HUDEP-2 (cell line): ENCODE results near the gene COA8.
"Not testable (repeated sequence)": the region's sequence is repeated elsewhere in the genome, so short reads cannot be mapped to it uniquely, and the experiment has no call there.

Experiments
- DNase-seq, 76 experiments: peaks; one replicate each; lab custom pipeline; 2025; ENCODE audit not compliant: unreplicated experiment in 76 of 76; lab: John Stamatoyannopoulos, UW

COA8 gene

DNA sequence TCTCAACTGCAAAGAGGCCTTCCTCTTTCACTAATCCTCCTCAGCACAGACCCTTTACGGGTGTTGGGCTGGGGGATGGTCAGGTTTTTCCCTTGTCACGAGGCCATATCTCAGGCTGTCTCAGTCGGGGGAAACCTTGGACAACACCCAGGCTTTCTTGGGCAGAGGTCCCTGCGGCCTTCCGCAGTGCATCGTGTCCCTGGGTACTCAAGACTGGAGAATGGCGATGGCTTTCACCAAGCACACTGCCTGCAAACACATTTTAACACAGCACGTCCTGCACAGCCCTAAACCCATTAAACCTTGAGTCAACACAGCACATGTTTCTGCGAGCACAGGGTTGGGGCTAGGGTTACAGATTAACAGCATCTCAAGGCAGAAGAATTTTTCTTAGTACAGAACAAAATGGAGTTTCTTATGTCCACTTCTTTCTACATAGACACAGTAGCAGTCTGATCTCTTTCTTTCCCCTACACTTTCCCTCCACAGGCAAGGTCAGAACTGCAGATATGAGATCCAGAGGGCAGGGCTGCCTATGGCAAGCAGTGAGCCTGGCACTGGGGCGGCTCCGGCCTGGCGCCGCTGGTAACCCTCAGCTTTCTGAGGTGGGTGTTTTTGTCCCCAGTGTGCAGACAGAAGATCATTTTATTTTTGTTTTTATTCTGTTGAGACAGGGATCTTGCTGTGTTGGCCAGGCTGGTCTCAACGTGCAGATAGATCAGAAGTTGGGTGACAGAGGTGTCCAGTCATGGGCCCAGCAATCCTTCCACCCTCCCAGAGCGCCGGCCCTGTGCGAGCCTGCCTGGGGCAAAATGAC lies 37.1 kb upstream of the COA8 start:
- DNase-seq: not testable (repeated sequence)

DNA sequence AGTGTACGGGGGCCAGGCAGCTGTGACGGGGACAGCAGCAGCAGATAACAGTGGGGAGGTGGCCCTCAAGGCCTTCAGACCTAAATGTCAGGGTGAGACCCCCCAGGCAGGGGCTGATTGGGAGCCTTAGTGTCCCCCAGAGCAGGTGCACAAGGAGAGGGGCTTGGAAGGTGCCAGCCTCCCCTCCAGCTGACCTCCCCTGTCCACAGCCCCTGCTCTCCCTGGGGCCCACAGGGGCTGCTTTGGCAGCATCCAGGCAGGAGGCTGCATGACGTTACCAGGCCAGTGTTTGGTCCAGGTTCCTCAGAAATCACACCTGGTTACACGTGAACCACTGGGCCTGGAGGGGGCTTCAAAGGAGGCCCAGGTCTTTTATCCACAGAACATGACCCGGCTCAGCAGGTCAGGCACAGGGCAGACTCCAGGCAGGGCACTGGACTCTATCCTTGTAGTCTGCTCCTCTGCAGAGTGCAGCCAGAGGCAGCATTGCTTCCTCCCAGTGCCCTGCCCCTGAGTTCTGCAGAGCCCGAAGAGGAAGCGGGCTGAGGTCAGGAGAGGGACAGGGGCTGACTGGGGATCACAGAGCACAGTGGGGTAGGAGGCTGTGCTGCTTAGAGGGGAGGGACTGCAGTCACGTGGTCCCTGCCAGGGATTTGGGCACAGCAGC lies 36.4 kb upstream of the COA8 start:
- DNase-seq: no peak

DNA sequence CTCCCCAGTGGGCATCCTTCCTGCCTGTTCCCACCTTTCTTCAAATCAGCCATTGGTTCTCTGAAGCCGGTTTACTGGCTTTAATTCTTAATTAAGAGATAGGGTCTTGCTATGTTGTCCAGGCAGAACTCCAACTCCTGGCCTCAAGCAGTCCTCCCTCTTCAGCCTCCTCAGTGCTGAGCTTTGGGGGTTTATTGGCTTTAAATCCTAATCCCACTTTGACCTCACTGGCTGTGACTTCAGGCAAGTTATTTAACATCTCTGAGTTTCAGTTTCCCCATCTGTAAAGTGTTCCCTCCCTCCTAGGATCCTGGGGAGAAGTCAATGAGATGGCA lies 35.9 kb upstream of the COA8 start:
- DNase-seq: no peak

DNA sequence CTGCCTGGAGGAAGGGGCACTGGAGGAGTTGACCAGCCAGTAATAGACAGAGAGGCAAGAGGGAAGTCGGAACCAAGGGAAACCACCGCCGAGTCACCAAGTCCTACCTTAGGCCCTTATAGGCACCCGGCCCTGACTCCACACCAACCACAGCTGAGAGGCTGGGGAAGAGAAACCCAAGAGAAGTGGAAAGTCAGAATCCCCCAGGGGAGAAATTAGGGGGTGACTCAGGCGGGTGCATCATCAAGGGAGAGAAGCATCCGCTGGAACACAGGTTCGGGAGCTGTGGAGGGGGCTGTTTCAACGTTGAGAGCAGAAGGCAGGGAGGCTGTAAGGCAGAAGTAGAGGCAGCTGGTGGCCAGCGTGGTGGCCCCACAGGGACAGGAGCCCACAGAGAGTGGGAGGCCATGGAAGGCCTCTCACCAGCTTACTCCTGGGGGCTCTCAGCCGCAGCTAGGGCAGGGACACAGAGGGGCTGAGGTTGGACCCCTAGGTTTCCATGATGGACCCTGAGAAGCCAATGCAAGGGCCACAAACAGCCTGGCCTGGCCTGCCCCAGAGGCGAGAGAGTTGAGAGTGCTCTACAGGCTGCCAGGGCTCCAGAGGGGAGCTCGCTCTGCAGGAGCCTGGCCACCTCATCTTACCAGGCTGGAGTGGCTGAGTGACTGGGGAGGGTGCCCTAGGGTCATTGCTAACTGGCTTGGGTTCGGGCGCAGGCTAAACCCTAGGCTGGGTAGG lies 35.2 kb upstream of the COA8 start:
- no peak for DNase-seq

DNA sequence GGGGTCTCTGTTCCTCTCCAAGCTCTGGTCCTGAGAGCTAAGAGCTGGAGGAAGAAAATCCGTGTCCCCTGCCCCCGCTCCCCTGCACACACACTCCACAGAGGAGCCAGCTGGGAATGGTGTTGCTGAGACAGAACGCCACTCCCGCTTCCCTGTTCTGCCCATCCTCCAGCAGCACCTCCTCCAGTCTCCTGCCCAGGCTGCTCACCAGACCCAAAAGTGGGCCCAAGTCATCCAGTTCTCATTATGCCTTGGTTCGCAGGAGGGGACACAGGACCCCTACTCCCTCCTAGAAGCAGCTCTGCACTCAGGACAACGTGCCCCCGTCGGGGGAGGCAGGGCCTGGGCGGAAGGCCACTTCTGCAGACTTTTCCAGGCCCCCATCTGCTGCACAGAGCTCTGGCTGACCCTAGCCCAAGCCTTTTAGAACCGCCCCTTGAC lies 34.6 kb upstream of the COA8 start:
- DNase-seq: no peak

DNA sequence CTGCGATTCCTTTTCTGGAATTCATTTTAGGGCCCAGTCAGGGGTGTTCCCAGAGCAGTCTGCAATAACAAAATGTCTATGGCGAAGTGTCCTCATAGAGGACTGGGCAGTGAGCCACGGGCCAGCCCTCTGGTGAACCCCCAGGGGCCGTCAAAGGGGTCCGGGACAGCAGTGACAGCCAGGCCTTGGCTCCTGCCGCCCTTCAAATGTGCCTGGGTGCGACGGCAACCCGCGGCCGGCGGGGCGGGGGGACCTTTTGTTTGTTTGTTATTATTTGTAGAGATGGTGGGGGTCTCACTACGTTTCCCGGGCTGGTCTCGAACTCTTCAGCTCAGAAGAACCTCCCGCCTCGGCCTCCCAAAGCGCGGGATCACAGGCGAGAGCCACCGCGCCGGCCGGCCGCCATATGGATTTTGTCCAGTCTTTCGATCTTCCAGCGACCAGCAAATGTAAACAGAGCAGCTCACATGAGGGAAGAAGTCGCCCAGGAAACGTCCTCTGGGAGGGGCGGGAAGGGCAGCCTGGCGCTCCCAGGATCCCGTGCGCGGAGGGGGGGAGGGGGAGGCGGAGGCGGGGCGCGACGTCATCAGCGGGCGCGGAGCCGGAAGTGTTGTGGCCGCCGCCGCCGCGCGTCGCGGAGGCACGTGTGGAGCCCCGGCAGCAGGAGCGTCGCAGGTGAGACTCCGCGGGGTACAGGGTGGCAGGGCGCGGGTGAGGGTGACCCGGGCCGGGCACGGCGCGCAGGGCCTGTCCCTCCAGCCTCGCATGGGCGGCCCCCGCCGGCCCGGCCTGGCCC lies 34.0 kb upstream of the COA8 start, which contains the start of gene TRMT61A:
Gene TRMT61A, plus strand, starts transcription at position 610 of the 796 bp plus-strand sequence. CDS start 783 bp downstream, outside the sequence.
- peak in 73 of 76 experiments; percentile 38 to 87 (median 73) for DNase-seq

DNA sequence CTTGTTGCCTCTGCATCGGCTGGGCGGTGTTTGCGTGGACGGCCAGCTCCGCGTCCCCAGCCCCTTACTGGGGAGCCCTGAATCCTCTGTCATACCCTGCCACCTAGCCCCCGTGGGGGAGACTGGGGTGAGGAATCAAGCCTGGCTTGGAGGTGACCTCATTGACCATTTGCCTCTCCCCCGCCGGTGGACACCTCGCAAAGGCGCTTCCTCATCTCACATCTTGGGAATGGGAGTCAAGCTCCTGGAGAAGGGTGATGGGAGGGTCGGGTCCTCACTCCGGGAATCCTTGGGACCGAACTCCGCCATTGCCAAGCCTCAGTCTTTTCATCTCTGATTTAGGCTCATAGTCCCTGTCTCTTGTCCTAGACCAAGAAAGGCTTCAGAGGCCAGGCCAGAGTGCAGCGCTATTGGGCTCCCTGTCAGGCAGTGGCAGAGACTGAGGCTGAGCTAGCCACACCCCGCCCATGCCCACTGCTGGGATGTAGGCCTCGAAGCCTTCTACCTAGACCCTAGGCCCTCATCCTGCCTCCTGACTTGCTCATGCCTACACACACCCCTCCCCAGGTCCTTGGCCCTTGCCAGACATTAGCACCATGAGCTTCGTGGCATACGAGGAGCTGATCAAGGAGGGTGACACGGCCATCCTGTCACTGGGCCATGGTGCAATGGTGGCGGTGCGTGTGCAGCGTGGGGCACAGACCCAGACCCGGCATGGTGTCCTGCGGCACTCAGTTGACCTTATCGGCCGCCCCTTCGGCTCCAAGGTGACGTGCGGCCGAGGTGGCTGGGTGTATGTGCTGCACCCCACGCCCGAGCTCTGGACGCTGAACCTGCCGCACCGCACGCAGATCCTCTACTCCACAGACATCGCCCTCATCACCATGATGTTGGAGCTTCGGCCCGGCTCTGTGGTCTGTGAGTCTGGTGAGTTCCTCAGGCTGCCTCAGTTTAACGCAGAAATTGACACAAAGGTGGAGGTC lies 33.1 kb upstream of the COA8 start:
- DNase-seq: no peak

DNA sequence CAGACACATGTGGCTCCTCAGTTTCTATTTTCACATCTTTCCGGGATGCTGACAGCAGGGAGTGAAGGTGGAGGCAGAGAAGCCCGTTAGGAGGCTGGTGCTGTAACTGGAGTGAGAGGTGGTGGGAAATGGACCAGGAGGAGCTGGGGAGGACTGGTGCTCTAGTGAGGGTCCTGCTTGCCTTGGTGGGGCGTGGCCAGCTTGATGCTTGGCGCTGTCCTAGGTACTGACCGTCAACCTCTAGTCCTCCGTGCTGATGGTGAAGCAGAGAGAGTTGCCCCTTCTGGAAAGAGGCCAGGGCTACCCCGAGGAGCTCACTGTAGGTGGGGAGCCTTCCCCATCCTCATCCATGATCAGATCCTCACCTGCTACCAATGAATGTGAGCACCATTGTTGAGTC lies 32.4 kb upstream of the COA8 start:
- peak in 8 of 76 experiments; percentile 6 to 28 (median 13) for DNase-seq

DNA sequence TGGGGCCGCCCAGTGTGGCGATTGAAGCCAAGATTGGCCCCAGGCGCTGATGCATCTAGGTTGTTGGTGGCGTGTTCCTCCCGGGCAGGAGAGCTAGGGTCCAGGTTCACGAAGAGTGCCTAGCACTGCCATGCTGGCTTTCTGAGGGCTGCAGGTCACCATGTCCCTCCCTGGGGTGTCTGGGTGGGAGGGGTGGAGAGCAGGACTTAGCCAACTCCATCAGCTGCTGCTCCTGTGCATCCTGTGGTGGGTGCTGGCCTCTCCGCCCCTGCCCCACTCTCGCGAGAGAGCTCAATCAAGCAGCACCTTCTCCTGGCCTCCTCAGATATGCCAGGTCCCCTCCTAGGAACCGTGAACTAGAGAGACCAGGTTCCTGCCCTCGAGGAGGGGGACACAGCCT lies 31.9 kb upstream of the COA8 start:
- DNase-seq: no peak

DNA sequence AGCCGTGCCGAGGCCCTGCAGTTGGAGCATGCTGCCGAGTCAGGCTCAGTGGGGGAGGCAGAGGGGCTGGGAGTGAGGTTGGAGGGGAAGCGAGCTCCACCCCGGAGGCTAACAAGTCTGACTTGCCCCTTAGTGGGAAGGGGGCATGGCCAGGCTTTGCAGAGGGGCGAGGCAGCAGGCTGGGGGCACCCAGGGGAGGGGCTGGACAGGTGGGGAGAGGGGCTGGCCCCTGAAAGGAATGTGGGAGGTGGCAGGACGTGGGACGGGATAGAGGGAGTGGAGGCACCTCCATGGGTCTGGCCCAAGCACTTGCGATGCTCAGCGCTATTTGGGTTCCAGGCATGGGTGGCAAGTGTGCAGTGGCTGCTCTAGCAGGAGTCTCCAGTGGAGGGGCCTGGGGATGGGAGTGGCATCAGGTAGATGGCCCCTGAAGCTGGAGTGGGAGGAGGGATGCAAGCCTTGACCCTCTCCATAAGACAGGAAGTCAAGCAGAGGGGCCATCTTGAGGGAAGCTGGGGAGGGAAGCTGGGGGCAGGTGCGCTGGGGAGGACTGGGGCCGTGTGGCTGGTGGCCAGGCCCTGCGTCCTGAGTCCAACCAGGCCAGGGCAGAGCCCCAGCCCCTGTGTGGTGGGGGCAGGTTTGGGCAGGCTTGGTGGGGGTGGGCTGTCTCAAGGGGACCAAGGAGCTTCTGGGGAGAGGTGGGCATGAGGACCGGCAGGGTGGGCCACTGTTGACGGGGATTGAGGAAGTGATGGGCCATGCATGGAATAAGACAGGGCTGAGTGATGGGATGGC lies 31.1 kb upstream of the COA8 start:
- DNase-seq: no peak

DNA sequence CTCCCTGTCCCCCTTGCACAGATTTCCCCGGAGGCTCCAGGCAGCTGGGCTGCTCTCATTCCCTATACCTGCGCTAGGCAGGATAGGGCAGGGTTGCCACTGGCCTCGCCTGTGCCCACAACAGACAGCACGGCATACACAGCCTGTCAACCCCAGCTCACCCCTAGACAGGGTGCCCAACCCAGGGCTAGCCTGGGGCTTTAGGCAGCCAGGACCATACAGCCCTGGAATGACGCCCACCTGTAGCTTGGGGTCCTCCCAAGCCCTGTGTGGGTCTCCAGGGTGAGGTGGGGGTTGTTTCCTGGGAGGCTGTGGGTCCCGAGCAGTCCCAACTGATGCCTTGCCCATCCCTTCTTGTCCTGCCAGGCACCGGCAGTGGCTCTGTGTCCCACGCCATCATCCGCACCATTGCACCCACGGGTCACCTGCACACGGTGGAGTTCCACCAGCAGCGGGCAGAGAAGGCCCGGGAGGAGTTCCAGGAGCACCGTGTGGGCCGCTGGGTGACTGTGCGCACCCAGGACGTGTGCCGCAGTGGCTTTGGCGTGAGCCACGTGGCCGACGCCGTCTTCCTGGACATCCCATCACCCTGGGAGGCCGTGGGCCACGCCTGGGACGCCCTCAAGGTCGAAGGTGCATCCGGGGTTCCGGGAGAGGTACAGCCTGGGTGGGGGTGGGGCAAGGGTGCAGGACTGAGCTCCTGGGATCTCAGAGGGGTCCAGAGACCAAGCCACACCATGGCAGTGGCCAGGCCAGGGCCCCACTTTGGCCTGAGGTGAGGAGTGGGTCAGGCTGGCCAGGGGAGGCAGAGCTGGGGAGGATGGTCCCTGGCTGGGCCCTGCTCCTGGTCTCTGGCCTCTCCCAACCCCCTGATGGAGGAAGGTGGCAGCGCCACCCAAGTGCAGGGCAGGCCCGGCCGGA lies 30.3 kb upstream of the COA8 start:
- DNase-seq: no peak

DNA sequence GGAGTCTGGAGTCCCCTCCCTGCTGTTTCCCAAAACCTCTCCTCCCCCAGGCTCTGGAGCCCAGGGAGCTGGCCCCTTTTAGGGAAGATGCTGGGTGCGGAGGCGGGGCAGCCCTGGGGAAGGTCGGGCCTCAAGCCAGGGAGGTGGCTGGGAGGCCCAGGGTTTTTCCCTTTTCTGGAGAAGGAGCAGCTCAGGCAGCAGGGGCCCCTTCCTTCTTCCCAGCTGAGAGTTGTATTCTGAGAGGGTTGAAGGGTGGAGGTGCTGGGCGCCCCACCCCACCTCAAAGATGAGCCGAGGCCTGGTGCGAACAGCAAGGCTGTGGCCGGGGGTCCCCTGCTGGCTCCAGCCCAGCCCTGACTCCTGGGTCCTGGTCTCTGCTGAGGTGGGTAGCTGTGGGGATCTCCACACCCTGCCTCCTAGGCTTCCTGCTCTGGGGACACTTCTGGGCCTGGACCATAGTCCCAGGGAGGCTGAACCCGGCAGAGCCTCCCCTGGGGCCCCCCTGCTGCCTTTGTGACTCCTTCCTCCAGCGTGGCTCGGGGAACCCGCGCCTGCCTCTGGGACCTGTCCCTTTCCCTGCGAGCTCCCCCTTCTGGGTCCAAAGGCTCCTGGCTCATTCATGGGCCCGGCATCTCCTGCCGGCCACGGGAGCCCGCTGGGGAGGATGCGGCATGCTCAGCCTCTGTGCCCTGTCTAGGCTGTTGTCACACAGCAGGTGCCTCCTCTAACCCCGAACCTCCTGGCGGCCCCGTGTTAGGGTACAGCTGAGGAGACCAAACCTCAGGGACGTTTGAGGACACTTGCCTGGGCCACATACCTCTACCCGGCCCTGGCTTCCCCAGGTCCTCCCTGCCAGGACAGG lies 29.4 kb upstream of the COA8 start:
- DNase-seq: no peak

DNA sequence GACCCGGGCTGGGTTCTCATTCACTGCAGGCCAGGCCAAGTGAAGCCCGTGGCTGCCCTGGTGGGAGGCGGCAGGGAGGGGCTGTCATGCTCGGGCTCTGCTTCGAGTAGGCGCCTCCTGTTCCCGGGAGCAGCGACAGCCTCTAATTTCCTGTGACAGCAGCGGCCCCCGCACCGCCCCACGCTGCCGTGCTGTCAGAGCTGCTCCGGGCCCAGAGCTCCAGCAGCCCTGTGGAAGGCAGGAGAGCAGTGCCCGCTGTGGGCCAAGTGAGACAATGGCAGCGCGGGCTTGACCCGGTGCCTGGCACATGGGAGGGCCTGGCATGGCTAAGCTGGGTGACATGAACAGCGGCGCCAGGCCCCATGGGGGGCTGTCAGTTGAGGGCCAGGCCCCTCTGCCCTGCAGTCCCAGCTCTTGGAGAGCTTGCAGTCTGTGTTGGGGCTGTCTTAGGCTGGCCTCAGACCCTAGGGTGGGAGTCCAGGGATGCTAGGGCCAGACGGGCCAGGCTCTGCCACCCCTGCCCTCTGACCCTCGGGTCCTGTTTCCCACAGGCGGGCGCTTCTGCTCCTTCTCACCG lies 28.7 kb upstream of the COA8 start:
- no peak for DNase-seq

DNA sequence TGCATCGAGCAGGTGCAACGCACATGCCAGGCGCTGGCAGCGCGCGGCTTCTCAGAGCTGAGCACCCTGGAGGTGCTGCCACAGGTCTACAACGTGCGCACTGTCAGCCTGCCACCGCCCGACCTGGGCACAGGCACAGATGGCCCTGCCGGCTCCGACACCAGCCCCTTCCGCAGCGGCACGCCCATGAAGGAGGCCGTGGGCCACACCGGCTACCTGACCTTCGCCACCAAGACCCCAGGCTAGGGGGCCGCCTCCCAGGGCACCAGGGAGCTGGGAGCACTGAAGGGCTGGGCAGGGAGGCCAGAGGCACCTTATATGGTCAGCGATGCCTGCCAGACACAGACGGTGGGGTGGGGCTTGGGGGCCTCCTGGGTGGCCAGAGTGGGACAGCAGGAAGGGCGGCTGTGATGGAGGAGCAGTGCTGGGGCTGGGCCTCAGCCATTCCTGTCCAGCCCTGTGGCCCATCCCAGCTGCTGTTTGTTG lies 28.1 kb upstream of the COA8 start:
- DNase-seq: no peak

DNA sequence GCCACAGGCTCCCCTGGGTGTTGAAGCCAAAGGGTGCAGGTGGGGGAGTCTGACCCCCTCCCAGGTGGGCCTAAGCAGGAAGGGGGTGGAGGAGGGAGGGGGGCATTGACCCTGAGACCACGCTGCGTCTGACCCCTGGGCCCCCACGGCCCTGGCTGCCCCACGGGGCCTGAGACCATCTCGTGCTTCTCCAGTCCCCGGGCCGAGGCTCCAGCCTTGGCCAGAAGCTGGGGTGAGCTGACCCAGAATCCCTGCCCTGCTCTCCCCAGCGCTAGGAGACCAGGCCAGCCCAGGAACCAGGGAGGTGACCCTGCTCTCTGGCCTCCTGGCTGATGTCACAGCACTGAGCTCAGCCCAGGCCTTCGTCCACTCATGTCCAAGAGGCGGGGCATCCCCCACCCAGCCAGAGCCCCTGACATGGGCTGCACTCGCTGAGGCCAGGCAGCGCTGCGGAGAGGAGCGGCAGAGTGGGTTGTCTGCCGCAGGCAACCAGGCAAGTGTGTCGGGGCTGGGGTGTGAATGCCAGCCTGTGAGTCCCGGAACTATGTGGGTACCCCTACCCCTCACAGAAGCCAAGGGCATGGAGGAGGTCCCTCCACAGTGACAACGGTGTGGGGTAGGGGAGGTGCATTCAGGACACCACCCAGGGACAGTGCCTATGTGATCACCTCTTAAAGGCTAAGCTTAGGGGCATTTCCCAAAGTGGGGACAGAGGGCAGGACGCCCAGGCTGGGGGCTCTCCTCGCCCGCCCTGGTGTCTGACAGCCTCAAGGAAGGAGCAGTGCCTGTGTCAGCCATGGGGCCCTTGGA lies 27.5 kb upstream of the COA8 start:
- DNase-seq: no peak
